DMS 273 (cell line): ENCODE data around the gene EML1.

Experiments
- DNase-seq: peaks from one replicate; lab custom pipeline; 2025; ENCODE audit not compliant: unreplicated experiment; lab: John Stamatoyannopoulos, UW

Gene EML1, protein sequence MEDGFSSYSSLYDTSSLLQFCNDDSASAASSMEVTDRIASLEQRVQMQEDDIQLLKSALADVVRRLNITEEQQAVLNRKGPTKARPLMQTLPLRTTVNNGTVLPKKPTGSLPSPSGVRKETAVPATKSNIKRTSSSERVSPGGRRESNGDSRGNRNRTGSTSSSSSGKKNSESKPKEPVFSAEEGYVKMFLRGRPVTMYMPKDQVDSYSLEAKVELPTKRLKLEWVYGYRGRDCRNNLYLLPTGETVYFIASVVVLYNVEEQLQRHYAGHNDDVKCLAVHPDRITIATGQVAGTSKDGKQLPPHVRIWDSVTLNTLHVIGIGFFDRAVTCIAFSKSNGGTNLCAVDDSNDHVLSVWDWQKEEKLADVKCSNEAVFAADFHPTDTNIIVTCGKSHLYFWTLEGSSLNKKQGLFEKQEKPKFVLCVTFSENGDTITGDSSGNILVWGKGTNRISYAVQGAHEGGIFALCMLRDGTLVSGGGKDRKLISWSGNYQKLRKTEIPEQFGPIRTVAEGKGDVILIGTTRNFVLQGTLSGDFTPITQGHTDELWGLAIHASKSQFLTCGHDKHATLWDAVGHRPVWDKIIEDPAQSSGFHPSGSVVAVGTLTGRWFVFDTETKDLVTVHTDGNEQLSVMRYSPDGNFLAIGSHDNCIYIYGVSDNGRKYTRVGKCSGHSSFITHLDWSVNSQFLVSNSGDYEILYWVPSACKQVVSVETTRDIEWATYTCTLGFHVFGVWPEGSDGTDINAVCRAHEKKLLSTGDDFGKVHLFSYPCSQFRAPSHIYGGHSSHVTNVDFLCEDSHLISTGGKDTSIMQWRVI

DNA sequence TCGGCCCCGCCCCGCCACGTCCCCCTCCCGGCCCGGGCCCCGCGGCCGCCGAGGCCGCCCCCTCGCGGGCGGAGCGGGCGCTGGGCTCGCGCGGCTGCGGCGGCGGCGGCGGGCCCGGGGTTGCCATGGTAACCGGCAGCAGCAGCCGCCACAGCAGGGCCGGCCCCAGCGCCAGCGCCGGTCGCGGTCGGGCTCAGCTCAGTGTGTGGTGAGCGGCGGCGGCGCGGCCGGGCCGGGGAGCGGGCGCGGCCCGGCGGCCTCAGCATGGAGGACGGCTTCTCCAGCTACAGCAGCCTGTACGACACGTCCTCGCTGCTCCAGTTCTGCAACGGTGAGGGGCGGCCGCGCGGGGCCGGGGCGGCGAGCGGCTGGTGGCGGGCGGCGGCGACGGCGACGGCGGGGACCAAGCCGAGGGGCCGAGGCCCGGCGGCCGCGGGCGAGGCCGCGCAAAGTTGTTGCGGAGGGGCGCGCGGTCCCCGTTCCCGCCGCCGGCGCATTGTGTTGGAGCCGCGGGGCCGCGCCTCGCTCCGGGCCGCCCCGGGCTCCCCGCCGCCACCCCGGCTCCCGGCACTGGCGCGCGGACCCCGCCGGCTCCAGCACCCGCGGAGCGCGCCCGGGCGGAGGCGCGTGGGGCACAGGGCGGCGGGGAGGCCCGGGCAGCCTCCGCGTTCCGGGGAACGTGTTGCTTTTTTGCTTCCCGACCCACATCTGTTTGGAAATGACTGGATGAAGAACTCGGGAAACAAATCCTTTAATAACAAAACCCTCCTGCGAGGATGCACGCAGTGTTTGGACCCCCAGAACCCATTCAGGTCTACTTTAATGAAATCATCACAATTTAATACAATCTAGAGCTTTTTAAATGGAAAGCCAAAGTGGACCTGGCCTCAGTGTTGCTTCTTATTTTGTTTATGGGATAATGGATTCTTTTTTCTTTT lies at the start of gene EML1:
EML1 (plus strand) TSS at position 201 of the 938 bp plus-strand sequence; CDS start at position 265, 64 bp downstream.
- DNase-seq = peak; percentile 94

DNA sequence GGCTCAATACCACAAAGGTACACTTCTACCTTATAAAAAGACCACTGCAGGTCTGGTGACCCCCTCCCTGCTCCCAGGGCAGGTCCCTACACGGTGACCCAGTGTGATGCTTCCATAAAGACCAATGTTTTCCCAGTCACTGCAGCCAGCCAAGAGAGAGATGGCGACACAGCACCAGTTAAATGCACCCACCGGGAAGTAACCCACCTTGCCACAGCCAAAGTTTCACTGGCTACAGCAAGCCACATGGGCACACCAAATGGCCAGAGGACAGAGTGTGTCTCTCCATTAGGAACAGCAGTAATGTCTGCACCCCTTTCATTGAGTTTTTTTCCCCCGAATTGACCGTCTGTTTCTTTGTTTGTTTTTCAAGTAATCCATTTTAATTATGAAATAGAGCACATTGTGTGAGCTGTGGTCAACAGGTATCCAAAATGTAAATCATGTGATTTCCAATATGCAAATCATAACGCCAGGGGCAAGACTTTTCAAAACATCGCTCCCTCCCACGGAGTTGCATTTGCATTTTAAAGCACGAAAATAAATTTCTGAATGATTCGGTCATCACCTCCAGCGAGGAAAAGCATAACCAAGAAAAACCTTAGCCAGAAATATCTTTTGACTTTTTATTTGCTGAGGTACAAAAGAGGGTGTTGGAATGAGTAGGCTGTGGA lies 48.9 kb upstream of the EML1 start:
- DNase-seq = peak; percentile 54

DNA sequence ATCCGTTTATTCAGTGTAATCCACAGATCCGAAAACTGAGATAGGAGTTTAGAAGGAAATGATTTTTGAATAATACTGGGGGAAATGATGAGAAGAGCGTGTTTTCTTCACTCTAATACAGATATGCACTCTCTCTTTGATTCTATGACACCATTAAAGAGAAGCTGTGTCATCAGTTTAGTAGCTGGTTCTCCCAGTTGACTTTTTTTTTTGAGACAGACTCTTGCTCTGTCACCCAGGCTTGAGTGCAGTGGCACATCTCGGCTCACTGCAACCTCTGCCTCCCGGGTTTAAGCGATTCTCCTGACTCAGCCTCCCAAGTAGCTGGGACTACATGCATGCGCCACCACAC lies 48.4 kb upstream of the EML1 start:
- DNase-seq = no peak

DNA sequence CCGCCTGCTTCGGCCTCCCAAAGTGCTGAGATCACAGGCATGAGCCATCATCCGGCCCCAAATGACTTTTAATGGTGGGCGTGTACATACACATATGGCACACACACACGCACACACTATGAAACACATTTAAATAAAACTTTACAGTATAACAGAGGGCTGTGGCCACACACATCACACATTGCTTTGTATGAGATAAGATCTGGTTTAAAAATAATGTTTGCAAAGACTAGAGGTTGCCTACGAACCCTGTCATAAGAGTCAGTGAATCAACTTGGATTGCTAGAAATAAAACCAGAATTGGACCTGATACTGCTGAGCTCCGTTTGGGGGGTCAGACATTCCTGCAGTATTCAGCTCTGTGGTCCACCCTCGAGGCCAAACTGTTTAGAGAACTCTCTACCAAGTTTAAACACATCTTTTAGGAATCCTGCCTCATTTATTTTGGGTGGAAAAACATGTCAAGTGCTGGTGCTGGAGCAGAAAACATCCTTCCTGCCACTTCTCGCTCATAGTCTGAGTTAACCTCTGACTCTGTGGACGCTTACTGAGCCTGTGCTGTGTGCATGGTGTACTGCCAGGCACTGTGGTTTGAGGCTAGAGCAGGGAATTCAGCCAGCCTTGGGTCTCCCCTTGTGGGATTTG lies 47.8 kb upstream of the EML1 start:
- DNase-seq = no peak

DNA sequence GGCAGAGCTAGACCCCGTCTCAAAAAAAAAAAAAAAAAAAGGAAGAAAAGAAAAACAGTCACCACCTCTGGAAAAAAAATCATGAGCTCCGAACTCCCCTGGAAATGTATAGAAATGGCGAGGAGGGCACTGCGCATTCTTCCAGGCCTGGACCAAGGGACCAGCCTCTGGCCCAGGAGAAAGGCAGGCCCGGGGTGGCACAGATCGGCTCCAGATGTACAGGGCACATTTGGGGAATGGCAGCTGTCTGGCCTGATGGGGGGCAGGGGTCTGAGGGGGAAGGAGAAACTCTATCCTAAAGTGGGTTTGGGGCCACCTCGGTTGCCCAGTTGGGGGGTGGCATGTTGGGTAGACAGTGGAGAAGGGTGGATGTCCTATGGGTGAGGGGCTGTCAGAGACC lies 46.0 kb upstream of the EML1 start:
- DNase-seq = no peak

DNA sequence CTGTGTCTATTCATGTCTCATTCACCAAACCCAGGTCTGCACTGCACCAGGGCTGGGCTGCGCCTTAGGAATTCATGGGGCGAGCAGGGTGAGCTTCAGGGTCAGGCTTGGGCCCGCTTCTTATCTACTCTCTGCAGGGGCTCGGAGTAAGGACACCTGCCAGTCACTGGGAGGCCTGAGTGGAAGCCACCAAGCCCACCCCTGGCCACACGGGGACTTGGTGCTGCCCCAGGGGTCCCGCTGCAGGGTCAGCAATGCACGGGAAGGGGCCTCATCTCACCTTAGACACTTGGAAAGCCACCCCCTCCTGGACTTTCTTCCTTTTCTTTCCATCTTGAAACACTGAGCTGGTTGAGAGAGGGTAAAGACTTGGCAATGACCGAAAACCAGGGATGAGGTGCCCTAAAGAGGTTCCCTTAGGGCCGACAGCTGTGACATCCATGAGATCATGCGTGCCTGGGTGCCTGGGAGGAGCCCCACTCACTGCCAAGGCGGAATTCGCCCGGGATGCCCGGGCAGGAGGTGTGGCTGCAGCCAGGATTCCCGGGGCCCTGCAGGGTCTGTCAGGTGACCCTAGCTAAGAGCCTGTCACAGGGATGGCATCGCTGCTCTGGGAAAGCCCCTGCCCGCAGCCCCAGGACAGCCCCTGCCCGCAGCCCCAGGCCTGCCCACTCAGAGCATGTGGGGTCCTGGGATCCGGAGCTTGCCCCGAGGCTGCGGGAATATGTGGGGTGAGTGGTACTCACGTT lies 45.5 kb upstream of the EML1 start:
- peak; percentile 64 for DNase-seq

DNA sequence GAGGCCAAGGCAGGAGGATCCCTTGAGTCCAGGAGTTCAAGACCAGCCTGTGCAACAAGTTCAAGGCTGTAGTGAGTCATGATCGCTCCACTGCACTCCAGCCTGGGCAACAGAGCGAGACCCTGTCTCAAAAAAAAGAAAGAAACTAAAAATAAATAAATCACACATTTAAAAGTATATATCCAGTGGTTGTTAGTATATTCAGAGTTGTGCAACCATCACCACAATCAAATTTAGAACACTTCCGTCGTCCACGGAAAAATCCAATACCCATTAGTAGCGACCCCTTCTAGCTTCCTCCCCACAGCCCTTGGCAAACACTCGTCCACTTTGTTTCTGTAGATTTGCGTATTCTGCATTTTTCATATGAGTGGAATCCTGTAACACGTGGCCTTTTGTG lies 44.7 kb upstream of the EML1 start:
- no peak for DNase-seq

DNA sequence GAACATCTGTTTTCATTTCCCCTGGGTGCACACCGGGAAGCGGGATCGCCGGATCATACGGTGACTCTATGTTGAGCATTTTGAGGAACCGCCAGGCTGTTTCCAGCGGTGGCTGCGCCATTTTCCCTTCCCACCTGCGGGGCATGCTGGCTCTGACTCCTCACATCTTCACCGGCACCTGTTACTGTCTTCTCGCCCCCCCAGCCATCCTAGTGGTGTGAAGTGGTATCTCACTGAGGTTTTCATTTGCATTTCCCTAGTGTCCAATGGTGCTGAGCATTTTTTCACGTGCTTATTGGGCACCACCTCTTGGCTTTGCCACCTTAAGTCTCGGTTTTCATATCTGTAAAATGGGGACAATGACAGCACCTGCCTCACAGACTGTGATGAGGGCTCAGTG lies 44.1 kb upstream of the EML1 start:
- peak; percentile 68 for DNase-seq

DNA sequence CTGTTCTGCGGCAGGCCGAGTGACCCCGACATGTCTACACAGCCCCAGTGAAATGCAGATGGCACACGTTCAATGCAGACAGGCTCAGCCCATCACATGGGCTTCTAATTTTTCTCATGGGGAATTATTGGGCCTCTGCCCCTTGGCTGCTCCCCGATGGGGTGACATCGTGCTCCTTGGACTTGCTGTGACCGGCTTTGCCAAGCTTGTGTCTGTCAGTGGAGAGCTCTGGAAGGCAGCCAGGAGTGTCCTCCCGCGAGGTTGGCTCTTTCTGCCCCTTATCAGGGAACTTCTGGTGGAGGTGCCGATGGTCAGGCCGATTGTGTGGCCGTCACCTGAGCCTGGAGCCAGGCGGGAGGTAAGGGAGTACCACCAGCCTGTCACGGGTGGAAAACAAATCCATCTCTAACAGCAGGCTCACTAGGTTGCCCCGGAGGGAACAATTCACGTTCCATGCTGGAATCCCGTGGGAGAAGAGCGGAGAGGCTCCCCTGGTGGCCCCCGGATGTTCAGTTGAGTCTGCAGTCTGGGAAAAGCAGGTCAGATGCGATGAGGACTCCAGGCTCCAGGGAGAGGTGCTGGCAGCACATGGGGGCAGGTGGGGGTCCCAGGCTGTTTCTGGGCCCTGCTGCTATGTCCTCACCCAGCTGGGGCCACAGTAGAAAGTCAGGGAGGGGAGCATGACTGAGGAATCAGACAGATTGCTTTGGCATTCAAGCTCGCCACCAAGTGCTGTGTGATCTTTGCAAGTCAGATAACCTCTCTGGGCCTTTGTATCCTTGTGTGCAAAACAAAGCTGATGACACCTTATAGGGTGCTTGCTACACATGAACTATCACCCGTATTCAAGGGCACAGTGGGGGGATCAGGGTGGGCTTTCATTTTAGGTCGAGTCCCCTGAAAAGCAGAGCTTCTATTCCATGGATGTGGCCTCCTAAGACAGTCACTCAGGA lies 43.2 kb upstream of the EML1 start:
- DNase-seq = no peak

DNA sequence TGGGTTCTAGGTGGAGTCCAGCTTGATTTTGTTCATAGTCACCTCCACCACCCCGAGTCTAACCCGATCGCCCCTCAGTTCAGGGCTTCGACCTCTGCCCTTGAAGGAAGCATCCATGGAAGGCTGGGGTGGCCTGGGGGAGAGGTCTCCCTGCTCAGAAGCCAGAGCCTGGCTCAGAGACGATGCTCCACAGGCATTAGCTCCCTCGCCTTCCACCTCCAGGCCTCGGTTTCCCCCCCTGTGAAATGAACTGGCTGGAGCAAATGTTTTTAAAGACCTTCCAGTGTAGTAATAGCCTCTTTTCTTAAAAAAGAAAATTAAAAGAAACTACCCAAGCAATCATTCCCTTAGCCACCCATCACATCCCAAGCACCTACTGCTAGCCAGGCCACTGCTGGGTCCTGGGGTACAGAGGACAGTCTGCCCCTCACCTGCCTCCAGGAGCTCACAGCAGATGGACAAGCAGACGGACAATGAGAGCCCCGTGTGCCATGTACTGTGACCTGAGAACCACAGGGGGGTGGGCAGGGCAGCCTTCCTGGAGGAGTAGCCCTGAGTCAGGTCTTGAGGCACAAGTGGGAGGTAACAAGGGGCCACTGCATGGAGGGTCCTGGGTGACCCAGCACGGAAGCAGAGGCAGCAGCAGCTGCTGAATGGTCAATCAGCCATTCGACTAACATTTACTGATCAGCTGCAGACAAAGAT lies 42.3 kb upstream of the EML1 start:
- DNase-seq = no peak

DNA sequence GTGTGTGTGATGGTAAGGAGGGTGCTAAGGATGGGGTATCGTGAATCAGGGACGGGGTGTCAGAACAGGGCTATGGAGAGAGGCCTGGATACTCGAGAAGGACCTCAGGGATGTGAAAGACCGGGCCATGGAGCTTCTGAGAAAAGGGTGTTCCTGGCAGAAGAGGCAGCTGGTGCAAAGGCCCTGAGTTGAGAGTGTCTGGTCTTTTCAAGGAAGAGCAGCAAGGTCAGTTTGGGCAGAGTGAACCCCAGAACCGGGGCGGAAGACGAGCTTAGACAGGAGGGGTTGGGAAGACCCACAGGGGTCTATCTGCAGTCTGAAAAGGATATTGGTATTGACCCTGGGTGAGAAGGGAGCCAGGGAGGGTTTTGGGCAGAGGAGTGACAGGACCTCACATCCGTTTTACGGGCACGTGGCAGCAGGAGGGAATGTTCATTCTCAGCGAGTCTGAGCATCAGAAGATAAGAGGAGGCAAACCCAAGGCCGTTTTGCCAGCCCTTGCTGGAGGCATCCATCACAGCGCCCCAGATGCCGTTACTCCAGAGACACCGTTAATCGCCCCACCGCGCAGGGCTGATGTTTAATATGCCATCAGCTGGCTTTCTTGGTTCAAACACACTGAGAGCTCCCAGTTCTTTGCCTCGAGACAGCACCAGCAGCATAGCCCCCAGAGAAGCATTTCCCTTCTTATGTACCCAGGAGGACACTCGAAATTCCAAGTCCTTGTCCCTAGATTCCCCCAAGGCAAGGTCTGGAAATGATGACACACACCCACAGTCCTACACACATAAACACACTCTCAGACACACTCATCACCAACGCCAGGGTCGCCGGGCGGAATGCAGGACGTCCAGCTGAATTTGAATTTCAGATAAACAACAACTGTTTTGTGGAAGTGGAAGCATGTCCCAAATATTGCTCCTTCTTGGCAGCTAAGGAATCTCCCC lies 41.4 kb upstream of the EML1 start:
- DNase-seq = no peak

DNA sequence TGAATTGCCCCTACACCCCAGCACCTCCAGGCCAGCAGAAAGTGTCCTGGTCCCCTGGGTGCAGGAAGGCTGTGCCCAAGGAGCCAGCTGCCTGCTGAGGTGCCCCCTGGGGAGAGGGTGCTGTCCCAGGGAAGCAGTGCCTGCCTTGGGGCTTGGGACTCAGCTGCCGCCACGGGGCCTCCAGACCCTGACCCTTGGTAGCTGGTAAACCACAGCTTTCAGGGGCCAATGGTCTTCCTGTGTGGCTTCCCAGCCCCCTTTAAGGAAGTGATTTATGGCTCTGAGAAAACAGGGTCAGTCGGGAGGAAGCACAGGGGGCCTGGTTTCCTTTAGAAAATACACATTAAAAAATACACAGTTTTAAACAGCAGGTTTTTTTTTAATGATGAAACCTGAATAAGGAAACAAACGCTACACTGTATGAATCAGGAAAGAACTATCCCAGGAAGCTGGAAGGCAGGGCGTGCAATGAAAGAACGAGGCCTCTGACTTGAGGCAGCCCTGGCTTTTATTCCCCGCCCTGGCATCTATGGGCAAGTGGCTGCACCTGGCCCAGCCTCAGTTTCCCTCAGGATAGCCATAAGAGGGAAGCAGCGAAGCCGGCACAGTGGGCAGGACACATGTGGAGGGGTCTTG lies 40.6 kb upstream of the EML1 start:
- DNase-seq = no peak

DNA sequence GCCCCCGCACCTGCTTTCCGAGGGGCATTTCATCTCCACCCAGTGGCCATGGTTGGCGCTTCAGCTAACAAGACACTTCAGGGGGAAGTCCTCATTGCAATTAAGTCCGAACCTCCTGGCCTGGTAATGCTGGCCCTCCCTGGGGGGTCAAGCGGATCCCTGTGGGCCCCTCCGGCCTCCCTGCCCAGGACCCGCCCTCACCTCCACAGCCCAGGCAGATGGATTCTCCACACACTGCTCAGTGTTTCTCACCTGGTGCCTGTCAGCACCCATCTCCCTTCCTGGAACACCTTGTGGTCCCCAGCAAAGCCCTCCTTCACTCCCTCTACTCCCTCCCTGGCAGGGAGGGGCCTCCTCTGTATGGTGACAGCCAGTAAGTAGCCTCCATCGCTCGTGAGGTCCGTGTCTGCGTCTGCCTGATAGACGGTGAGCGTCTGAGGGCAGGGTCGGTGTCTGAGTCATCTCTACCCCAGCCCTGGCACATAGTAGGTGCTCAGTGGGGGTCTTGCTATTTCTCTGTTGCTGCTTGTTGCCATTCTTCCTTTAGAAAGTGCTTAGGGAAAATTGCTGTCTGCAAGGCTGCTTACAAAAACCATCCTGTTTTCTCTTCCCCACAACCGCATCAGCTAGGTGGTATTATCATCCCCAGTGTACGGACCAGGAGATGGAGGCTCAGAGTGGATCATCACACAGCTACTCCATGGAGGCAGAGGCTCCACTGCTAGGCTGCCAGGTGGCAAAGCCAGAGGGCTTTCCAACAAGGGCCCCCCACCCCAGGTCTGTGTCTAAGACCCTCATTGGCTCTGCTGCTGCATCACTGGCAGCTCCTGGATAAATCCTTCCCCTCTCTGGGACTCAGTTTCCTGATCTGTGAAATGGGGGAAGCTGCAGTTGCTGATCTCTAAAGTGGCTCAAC lies 39.7 kb upstream of the EML1 start:
- DNase-seq = peak; percentile 35

DNA sequence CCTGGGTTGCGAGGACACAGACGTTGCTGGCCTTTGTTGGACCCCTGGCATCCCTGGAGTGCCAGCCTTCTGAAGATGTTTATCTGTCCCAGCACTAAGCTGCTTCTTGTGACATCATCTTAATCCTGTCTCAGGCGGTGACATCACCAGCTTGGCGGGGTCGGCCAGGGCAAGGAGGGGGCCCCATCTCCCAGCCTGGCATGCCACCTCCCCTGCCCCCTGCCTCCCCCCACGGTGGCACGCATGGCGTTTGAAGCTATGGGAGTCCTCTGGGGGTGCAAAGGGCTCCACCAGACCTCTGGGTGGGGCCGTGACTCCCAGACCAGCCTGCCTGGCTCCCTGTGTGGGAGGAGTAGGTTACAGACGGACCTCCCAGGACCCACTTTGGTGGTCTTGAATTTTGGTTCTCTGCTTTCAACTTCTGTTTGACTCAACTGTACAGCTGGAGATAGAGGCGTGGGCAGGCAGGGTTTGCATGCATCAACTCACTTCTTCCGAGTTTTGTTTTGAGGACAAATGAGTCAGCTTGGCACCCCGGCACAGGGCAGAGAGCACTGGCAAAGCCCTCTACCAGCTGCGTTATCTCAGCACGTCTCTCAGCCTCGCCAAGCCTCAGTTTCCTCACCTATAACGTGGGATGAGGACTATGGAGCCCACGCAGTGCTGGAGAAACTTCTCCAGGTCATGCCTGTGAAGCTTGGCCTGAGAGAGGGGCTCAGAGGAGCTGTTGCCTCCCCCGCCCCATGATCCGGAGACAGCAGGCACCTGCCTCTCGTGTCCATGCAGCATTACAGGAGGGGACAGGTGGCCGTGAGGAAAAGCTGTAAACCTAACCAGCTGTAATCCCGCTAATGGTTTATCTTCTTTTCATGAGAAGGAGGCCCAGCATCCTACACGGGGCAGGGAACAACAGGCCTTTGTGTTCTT lies 38.8 kb upstream of the EML1 start:
- DNase-seq = peak; percentile 34
